ENCODE results near the gene PPM1J. TPM values are rescaled to one million over a fixed set of nuclear protein-coding genes. Genes with fewer than 3 reads are reported as not detected.

Gene PPM1J
- total RNA-seq, 1 experiment from 2014 or later, result 19.3 TPM

GRCh38 chr1:112731451-112731850 is 16.3 kb upstream of the PPM1J start:
- ChIA-PET CTCF (interaction anchor here (1.5 kb wide), 1 partner anchor 13 kb away, joined by 3 read pairs; a partner anchor contains a TSS), POLR2A (no interaction called here)
- Mint-ChIP-seq H3K9me3 (no peaks in the 10 kb centered on the region), H3K27me3 (ENCODE audit: low read depth) (peaks cover 34% of the 10 kb centered on the region), H3K36me3 (0 out of 2 replicates have a peak, but pooled peaks cover 3% of the 10 kb centered on the region), H3K4me3 (no peak overlapping the region), H3K27ac (no peak overlapping the region), H3K4me1 (peaks cover 6% of the 10 kb centered on the region; the same call in 1 of the 2 replicates)
- TF ChIP-seq ATF1 (CRISPR knock-in tag; IDR thresholded peaks at IDR 0.05), result no peak
- no peak for TF ChIP-seq TEAD1 (CRISPR knock-in tag; IDR thresholded peaks at IDR 0.05)
- no peak for TF ChIP-seq OVOL2 (CRISPR knock-in tag; IDR thresholded peaks at IDR 0.05; ENCODE audit: borderline replicate concordance)
- TF ChIP-seq PREB (CRISPR knock-in tag; IDR thresholded peaks at IDR 0.05; ENCODE audit: borderline replicate concordance), result no peak
- no peak for TF ChIP-seq STAT6 (CRISPR knock-in tag; conservative IDR thresholded peaks at IDR 0.05; ENCODE audit: low read depth)
- no peak for TF ChIP-seq CTCF (IDR thresholded peaks at IDR 0.05)
- TF ChIP-seq TP53 (CRISPR knock-in tag; IDR thresholded peaks at IDR 0.05), result no peak
- no peak for TF ChIP-seq ZMAT4 (CRISPR knock-in tag; IDR thresholded peaks at IDR 0.05)
- TF ChIP-seq ZNF138 (CRISPR knock-in tag; conservative IDR thresholded peaks at IDR 0.05), result no peak
- no peak for TF ChIP-seq CDX4 (CRISPR knock-in tag; IDR thresholded peaks at IDR 0.05; ENCODE audit: borderline replicate concordance)
- TF ChIP-seq NFE2L1 (CRISPR knock-in tag; IDR thresholded peaks at IDR 0.05), result no peak
- TF ChIP-seq FOXP1 (CRISPR knock-in tag; IDR thresholded peaks at IDR 0.05; ENCODE audit: borderline replicate concordance), result no peak
- TF ChIP-seq FOXP4 (CRISPR knock-in tag; IDR thresholded peaks at IDR 0.05), result no peak
- TF ChIP-seq JAZF1 (CRISPR knock-in tag; IDR thresholded peaks at IDR 0.05), result no peak
- no peak for TF ChIP-seq ZSCAN18 (CRISPR knock-in tag; IDR thresholded peaks at IDR 0.05)
- ATAC-seq, result no peak
- no peak for DNase-seq (ENCODE audit: low spot score)
